GM12875 (cell line): Measurements from ENCODE around the gene DLX6.

ENCODE experiments used
- H3K4me3 ChIP-seq: one replicate; pipeline ENCODE4 v1.5.1; 2011; ENCODE audit warnings: low read depth, low read length, control low read depth
- TF ChIP-seq, protein P1 (sequence below): IDR thresholded peaks from 2 replicates; pipeline ENCODE4 v1.5.1; 2011; ENCODE audit warnings: low read depth, mild to moderate bottlenecking, control low read depth, inconsistent platforms, low read length, moderate library complexity, borderline replicate concordance; ENCODE audit not compliant: insufficient read depth

The DLX6 gene

DNA sequence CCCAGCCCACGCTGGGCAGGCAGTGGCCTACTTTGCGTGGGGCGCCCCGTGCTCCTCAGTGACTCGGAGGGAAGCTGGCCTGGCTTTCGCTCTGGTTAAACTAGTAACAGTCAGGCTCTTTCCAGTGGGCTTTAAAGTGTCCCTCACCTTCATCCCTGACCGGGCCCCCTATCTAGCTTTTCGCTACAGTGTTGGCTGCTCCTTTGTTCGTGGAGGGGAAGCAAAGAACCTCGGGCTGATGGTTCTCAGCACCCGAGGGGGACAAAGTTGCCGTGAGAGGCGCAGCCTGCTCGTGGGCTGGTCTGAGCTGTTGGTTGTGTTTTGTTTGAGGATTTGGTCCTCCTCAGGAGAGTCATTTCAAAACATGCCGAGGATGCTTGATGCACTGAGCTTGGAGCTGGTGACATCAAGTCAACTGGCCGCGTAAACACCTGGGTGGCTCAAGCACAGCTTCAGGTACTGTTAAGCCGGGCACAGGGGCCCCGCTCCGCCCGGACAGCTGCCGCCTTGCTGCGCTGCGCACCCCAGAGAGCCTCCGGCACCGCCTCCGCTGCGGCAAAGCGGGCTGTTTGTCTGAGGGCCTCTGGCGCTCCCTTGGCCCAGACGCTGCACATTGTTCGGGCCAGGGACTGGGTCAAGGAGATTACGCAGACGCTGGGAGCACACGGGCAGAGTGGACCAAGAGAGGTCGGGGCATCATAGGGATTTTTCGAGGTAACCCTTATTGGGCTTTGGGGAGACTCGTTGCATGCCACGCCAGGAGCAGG is 1.6 kb downstream of the DLX6 start:
- TF ChIP-seq, protein P1, sequence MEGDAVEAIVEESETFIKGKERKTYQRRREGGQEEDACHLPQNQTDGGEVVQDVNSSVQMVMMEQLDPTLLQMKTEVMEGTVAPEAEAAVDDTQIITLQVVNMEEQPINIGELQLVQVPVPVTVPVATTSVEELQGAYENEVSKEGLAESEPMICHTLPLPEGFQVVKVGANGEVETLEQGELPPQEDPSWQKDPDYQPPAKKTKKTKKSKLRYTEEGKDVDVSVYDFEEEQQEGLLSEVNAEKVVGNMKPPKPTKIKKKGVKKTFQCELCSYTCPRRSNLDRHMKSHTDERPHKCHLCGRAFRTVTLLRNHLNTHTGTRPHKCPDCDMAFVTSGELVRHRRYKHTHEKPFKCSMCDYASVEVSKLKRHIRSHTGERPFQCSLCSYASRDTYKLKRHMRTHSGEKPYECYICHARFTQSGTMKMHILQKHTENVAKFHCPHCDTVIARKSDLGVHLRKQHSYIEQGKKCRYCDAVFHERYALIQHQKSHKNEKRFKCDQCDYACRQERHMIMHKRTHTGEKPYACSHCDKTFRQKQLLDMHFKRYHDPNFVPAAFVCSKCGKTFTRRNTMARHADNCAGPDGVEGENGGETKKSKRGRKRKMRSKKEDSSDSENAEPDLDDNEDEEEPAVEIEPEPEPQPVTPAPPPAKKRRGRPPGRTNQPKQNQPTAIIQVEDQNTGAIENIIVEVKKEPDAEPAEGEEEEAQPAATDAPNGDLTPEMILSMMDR = no peak
- no peak overlapping the region for H3K4me3 ChIP-seq

DNA sequence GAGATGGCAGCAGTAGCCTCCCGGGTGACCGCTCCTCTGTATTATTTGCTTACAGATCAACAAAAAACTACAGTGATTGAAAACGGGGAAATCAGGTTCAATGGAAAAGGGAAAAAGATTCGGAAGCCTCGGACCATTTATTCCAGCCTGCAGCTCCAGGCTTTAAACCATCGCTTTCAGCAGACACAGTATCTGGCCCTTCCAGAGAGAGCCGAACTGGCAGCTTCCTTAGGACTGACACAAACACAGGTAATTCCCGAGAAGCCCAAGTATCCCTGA is 2.2 kb downstream of the DLX6 start:
- no peak overlapping the region for H3K4me3 ChIP-seq
- TF ChIP-seq, protein P1 = no peak

DNA sequence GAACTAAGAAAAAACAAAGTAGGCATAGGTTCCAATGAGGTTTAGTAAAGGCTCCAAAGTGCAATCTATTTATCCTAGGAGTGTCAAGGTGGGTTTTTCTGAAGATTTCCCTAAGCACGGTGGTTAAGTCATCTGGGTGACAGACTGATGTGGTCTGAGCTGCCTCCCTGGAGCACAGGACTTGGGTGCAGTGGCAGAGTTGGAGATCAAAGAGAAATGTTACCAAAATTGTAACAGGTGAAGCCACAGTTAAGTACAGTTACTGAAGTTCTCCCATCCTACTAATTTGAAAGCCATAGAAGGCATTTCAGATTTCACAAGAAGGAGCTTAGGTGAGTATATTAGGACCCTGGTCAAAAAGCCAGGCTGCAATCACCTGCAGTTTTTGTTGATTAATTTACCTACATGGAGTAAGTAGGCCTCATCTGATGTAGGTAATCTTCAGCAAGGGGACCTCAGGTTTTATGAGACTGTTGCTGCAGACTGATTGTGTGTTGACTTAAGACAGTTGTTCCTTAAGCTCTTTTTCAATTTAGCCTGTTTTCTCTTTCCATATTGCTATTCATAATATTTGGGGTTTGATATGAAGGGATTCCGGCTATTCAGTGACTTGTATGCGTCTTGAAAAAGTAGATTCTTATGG is 3.0 kb downstream of the DLX6 start:
- H3K4me3 ChIP-seq = no peak overlapping the region
- TF ChIP-seq, protein P1 = no peak

DNA sequence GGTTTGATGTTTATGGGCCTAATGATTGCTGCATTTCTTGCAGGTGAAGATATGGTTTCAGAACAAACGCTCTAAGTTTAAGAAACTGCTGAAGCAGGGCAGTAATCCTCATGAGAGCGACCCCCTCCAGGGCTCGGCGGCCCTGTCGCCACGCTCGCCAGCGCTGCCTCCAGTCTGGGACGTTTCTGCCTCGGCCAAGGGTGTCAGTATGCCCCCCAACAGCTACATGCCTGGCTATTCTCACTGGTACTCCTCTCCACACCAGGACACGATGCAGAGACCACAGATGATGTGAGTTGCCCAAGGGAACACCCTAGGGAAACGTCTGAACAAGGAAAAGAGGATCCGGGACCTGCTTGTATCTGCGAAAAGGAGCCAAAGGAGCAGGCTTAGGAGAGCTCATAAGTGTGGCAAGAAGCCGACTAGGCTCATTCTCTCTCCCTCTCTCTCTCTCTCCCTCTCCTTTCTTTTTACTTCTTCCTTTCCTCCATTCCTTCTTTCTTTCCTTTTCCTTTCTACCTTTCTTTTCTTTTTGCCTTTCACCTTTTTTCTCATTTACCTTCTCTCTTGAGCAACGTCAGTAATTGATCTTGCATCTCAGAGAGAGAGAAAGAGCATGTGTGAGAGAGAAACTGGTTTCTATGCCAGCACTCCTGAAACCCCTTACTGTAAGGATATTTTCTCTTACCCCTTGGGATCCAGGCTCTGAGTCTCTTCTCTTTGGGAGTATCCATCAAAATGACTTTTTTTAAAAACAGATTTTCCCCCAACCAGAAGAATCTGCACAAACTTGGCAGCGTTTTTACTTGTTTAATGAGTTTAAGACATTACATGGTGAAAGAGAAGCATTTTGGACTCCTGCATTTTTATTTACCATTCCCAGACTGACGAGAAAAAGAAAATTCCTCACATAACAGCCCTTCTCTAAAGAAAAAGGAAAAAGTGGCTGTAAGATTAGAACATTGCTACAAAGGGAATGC is 4.7 kb downstream of the DLX6 start:
- TF ChIP-seq, protein P1 = no peak
- no peak overlapping the region for H3K4me3 ChIP-seq

DNA sequence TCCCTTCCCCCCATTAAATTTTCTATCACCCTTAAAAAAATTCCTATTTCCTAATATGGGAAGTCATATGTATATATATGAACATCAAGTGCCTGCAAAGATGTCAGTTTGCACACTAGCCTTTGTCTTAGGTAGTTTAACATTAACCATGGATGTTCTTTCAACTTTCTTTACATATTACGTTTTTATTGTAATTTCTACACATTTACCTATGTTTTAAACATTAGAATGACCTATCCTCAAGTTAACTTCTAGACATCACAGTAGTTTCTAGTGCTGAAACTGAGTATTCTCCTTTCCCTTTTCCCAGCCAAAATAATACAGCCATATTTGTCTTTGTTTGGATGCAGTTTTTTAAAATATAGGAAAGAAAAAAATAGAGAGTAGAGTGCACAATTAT is 5.8 kb downstream of the DLX6 start:
- TF ChIP-seq, protein P1 = no peak
- H3K4me3 ChIP-seq = no peak overlapping the region

DNA sequence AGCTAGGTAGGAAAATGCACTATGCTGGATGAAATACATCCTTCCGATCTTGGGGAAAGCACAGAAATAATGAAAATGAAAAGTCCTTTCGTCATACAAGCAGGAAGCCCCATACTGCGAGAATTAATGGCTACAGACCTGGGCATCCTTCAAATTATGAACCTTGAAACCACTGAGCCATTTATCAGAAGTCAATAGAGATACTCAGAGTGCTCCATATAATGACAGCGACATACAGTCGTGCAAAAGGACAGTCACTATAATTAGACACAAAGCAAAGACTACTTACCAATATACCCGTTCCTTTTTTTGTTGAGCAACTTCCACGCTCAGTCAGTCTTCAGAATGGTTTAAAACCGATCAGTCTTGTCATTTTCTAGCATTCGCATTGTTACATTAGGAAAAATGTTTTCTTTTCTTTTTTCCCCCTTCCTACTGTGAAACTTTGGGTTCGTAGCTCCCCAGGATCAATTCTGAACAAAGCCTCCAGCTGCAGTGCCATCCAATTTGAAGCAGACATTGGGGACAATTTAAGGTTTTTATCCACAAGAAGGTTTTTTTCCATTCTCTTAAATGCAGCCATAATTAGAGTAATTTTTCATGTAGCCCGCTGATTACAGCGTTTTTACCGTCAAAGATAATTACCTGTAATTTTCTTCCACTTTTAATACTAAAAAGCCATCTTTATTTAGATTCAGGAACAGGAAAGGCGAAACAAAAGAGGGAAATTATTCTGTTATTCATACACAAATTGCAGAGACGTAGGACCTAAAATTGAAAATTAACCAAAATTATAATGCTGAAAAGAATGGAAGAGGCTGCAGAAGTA is 6.4 kb downstream of the DLX6 start:
- TF ChIP-seq, protein P1 = no peak
- H3K4me3 ChIP-seq = no peak overlapping the region
